Measurements from ENCODE around the gene PCDHGB5. TPM values are rescaled to one million over a fixed set of nuclear protein-coding genes. Genes with fewer than 3 reads are reported as not detected.
"Not testable (repeated sequence)": the region's sequence is repeated elsewhere in the genome, so short reads cannot be mapped to it uniquely, and the experiment has no call there.

PCDHGB5 gene
- total RNA-seq, 2 experiments from 2014 or later, result not detected

DNA sequence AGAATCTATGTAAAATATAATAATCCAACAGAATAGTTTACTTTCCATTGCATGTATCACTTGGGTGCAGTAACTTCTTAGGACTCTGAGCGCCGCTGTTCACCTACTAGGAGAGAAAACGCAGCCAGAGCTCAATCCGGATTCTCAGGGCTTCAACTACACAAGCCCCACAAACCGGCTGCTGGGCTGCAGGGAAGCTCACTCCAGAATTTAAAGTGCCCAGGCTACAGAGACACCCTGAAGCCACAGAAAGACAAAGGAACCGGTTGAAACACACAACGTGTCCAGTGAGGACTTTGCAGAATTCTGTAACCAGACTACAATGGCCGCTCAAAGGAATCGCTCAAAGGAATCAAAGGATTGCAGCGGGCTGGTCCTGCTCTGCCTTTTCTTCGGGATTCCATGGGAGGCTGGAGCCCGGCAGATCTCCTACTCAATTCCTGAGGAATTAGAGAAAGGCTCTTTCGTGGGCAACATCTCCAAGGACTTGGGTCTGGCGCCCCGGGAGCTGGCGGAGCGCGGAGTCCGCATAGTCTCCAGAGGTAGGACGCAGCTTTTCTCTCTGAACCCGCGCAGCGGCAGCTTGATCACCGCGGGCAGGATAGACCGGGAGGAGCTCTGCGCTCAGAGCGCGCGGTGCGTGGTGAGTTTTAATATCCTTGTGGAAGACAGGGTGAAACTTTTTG is 15.2 kb downstream of the PCDHGB5 start, which contains the start of gene PCDHGA10:
Gene PCDHGA10, plus strand, starts transcription at position 134 of the 686 bp plus-strand sequence. Its CDS starts 189 bp downstream, at position 323.
- Mint-ChIP-seq H3K4me3 (peak within 1 kb of the TSS; percentile 80), H3K36me3 (peaks cover 6% of the 10 kb centered on the region), H3K27me3 (peaks cover 66% of the 10 kb centered on the region), H3K27ac (no peak within 1 kb of the TSS), H3K4me1 (peaks cover 4% of the 10 kb centered on the region), H3K9me3 (peaks cover 10% of the 10 kb centered on the region)
- POLR2A ChIA-PET, result no interaction called here
- DNase-seq, result no peak
- ATAC-seq (ENCODE audit: low read depth), result peak; percentile 75

GRCh38 chr5:141413540-141414069 is 15.9 kb downstream of the PCDHGB5 start:
- H3K4me3 Mint-ChIP-seq, result peak overlapping the region; percentile 80
- peaks cover 68% of the 10 kb centered on the region for H3K27me3 Mint-ChIP-seq
- H3K27ac Mint-ChIP-seq, result no peak overlapping the region
- DNase-seq (no peak), ATAC-seq (ENCODE audit: low read depth) (no peak)
- H3K36me3 Mint-ChIP-seq, result peaks cover 8% of the 10 kb centered on the region
- H3K9me3 Mint-ChIP-seq, result peaks cover 15% of the 10 kb centered on the region
- POLR2A ChIA-PET, result no interaction called here
- peaks cover 6% of the 10 kb centered on the region for H3K4me1 Mint-ChIP-seq

DNA sequence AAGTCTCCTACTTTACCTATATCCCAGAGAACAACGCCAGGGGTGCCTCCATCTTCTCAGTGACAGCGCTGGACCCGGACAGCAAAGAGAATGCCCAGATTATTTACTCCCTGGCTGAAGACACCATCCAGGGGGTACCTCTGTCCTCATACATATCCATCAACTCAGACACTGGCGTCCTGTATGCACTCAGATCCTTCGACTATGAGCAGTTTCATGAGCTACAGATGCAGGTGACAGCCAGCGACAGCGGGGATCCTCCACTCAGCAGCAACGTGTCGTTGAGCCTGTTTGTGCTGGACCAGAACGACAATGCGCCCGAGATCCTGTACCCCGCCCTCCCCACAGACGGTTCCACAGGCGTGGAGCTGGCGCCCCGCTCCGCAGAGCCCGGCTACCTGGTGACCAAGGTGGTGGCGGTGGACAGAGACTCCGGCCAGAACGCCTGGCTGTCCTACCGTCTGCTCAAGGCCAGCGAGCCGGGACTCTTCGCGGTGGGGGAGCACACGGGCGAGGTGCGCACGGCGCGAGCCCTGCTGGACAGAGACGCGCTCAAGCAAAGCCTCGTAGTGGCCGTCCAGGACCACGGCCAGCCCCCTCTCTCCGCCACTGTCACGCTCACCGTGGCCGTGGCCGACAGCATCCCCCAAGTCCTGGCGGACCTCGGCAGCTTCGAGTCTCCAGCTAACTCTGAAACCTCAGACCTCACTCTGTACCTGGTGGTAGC is 17.0 kb downstream of the PCDHGB5 start:
- H3K27ac Mint-ChIP-seq, result peak overlapping the region; percentile 37
- H3K4me1 Mint-ChIP-seq; H3K36me3 Mint-ChIP-seq; ATAC-seq (ENCODE audit: low read depth); DNase-seq; POLR2A ChIA-PET: not testable (repeated sequence)
- peaks cover 12% of the 10 kb centered on the region for H3K9me3 Mint-ChIP-seq
- H3K27me3 Mint-ChIP-seq, result peaks cover 66% of the 10 kb centered on the region
- peak overlapping the region; percentile 23 for H3K4me3 Mint-ChIP-seq

GRCh38 chr5:141415275-141415618 is 17.5 kb downstream of the PCDHGB5 start:
- H3K9me3 Mint-ChIP-seq, result peaks cover 14% of the 10 kb centered on the region
- H3K4me1 Mint-ChIP-seq; POLR2A ChIA-PET; H3K27ac Mint-ChIP-seq; H3K36me3 Mint-ChIP-seq; H3K4me3 Mint-ChIP-seq; DNase-seq; ATAC-seq (ENCODE audit: low read depth): not testable (repeated sequence)
- peaks cover 66% of the 10 kb centered on the region for H3K27me3 Mint-ChIP-seq

DNA sequence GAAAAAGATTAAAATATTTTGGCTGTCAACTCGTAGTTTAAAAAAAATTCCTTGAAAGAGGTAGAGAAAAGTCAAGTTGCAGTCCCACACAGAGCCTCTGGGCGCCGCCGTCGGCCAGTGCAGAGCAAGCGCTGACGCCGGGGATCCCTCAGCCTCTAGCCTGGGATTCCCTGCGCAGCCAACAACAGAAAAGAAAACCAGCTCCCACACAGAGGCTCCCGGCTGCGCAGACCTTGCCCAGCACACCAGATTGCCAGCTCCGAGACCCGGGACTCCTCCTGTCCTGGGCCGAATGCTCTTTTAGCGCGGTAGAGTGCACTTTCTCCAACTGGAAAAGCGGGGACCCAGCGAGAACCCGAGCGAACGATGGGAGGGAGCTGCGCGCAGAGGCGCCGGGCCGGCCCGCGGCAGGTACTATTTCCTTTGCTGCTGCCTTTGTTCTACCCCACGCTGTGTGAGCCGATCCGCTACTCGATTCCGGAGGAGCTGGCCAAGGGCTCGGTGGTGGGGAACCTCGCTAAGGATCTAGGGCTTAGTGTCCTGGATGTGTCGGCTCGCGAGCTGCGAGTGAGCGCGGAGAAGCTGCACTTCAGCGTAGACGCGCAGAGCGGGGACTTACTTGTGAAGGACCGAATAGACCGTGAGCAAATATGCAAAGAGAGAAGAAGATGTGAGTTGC is 19.9 kb downstream of the PCDHGB5 start, which contains the start of gene PCDHGB7:
Gene PCDHGB7, plus strand, starts transcription at position 184 of the 679 bp plus-strand sequence. Its CDS starts 183 bp downstream, at position 367.
- Mint-ChIP-seq H3K4me3 (peak within 1 kb of the TSS; percentile 71), H3K27me3 (peaks cover 80% of the 10 kb centered on the region), H3K9me3 (peaks cover 15% of the 10 kb centered on the region), H3K4me1 (peaks cover 18% of the 10 kb centered on the region), H3K27ac (peak within 1 kb of the TSS; percentile 54)
- H3K36me3 Mint-ChIP-seq, DNase-seq, POLR2A ChIA-PET: not testable (repeated sequence)
- ATAC-seq (ENCODE audit: low read depth), result peak; percentile 52

DNA sequence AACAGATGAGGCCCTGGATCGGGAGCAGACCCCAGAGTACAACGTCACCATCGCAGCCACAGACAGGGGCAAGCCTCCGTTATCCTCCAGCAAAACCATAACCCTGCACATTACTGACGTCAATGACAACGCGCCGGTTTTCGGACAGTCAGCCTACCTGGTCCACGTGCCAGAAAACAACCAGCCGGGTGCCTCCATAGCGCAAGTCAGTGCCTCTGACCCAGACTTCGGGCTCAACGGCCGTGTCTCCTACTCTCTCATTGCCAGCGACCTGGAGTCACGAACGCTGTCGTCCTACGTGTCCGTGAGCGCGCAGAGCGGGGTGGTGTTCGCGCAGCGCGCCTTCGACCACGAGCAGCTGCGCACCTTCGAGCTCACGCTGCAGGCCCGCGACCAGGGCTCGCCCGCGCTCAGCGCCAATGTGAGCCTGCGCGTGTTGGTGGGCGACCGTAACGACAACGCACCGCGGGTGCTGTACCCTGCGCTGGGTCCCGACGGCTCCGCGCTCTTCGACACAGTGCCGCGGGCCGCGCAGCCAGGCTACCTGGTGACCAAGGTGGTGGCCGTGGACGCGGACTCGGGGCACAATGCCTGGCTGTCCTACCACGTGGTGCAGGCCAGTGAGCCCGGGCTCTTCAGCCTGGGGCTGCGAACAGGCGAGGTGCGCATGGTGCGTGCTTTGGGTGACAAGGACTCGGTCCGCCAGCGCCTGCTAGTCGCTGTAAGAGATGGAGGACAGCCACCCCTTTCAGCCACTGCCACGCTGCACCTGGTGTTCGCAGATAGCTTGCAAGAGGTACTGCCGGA is 21.5 kb downstream of the PCDHGB5 start:
- Mint-ChIP-seq H3K9me3 (peaks cover 20% of the 10 kb centered on the region), H3K4me3 (peak overlapping the region; percentile 4), H3K4me1 (peaks cover 16% of the 10 kb centered on the region), H3K27me3 (peaks cover 77% of the 10 kb centered on the region), H3K27ac (no peak overlapping the region), H3K36me3 (peaks cover 6% of the 10 kb centered on the region)
- DNase-seq, result no peak
- POLR2A ChIA-PET, result no interaction called here
- ATAC-seq (ENCODE audit: low read depth), result no peak

GRCh38 chr5:141420855-141421488 is 23.2 kb downstream of the PCDHGB5 start, which contains the start of gene PCDHGA11:
Gene PCDHGA11, plus strand, starts transcription at chr5:141421051. Its CDS starts 177 bp downstream, at chr5:141421228.
- ATAC-seq (ENCODE audit: low read depth) (peak; percentile 48), DNase-seq (no peak)
- H3K27me3 Mint-ChIP-seq, result peaks cover 76% of the 10 kb centered on the region
- peaks cover 16% of the 10 kb centered on the region for H3K4me1 Mint-ChIP-seq
- POLR2A ChIA-PET, result interaction anchor here (1.4 kb wide), 1 partner anchor 100 kb away, joined by 5 read pairs; the partner anchor contains the start of gene TAF7
- H3K36me3 Mint-ChIP-seq, result peaks cover 4% of the 10 kb centered on the region
- H3K27ac Mint-ChIP-seq, result peak within 1 kb of the TSS; percentile 34
- H3K9me3 Mint-ChIP-seq, result peaks cover 20% of the 10 kb centered on the region
- peak within 1 kb of the TSS; percentile 81 for H3K4me3 Mint-ChIP-seq

DNA sequence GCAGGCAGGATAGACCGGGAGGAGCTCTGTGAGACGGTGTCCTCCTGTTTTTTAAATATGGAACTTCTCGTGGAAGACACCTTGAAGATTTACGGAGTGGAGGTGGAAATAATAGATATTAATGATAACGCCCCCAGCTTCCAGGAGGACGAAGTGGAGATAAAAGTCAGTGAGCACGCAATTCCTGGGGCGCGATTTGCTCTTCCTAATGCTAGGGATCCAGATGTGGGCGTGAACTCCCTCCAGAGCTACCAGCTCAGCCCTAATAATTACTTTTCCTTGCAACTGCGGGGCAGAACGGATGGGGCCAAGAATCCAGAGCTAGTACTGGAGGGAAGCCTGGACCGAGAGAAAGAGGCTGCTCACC is 23.7 kb downstream of the PCDHGB5 start:
- H3K27ac Mint-ChIP-seq, result no peak overlapping the region
- ATAC-seq (ENCODE audit: low read depth) (no peak), DNase-seq (no peak)
- peaks cover 73% of the 10 kb centered on the region for H3K27me3 Mint-ChIP-seq
- H3K9me3 Mint-ChIP-seq, result peaks cover 20% of the 10 kb centered on the region
- peaks cover 4% of the 10 kb centered on the region for H3K36me3 Mint-ChIP-seq
- peak overlapping the region; percentile 81 for H3K4me3 Mint-ChIP-seq
- POLR2A ChIA-PET, result interaction anchor here (1.4 kb wide), 1 partner anchor 101 kb away, joined by 5 read pairs; the partner anchor contains the start of gene TAF7
- peaks cover 16% of the 10 kb centered on the region for H3K4me1 Mint-ChIP-seq

DNA sequence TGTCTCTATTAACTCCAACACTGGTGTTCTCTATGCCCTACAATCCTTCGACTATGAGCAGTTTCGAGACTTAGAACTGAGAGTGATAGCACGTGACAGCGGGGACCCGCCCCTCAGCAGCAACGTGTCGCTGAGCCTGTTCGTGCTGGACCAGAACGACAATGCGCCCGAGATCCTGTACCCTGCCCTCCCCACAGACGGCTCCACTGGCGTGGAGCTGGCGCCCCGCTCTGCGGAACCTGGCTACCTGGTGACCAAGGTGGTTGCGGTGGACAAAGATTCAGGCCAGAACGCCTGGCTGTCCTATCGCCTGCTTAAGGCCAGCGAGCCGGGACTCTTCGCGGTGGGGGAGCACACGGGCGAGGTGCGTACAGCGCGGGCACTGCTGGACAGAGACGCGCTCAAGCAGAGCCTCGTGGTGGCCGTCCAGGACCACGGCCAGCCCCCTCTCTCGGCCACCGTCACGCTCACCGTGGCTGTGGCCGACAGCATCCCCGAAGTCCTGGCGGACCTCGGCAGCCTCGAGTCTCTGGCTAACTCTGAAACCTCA is 25.1 kb downstream of the PCDHGB5 start:
- peaks cover 4% of the 10 kb centered on the region for H3K36me3 Mint-ChIP-seq
- peaks cover 16% of the 10 kb centered on the region for H3K4me1 Mint-ChIP-seq
- DNase-seq (no peak), ATAC-seq (ENCODE audit: low read depth) (no peak)
- POLR2A ChIA-PET, result no interaction called here
- H3K9me3 Mint-ChIP-seq, result peaks cover 20% of the 10 kb centered on the region
- H3K27ac Mint-ChIP-seq, result no peak overlapping the region
- H3K27me3 Mint-ChIP-seq, result peaks cover 67% of the 10 kb centered on the region
- H3K4me3 Mint-ChIP-seq, result no peak overlapping the region

GRCh38 chr5:141427783-141428426 is 30.2 kb downstream of the PCDHGB5 start:
- H3K36me3 Mint-ChIP-seq, result peaks cover 6% of the 10 kb centered on the region
- ATAC-seq (ENCODE audit: low read depth), result no peak
- no peak overlapping the region for H3K4me3 Mint-ChIP-seq
- H3K9me3 Mint-ChIP-seq, result peaks cover 13% of the 10 kb centered on the region
- H3K27ac Mint-ChIP-seq, result no peak overlapping the region
- no peak for DNase-seq
- peaks cover 43% of the 10 kb centered on the region for H3K27me3 Mint-ChIP-seq
- peaks cover 10% of the 10 kb centered on the region for H3K4me1 Mint-ChIP-seq
- POLR2A ChIA-PET, result no interaction called here

DNA sequence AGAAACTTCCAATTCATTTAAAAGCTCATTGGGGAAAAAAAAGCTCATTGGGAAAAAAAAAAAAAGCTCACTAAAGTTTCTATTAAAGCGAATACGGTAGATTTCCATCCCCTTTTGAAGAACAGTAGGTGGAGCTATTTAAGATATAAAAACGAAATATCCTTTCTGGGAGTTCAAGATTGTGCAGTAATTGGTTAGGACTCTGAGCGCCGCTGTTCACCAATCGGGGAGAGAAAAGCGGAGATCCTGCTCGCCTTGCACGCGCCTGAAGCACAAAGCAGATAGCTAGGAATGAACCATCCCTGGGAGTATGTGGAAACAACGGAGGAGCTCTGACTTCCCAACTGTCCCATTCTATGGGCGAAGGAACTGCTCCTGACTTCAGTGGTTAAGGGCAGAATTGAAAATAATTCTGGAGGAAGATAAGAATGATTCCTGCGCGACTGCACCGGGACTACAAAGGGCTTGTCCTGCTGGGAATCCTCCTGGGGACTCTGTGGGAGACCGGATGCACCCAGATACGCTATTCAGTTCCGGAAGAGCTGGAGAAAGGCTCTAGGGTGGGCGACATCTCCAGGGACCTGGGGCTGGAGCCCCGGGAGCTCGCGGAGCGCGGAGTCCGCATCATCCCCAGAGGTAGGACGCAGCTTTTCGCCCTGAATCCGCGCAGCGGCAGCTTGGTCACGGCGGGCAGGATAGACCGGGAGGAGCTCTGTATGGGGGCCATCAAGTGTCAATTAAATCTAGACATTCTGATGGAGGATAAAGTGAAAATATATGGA is 32.8 kb downstream of the PCDHGB5 start, which contains the start of gene PCDHGA12:
Gene PCDHGA12, plus strand, starts transcription at position 176 of the 782 bp plus-strand sequence. Its CDS starts 253 bp downstream, at position 429.
- POLR2A ChIA-PET, result interaction anchor here (0.6 to 0.7 kb wide), 2 partner anchors 15 to 110 kb away, joined by 3 to 4 read pairs; partner anchors contain the start of gene TAF7
- Mint-ChIP-seq H3K27me3 (peaks cover 37% of the 10 kb centered on the region), H3K27ac (peak within 1 kb of the TSS; percentile 62), H3K36me3 (peaks cover 8% of the 10 kb centered on the region), H3K9me3 (peaks cover 8% of the 10 kb centered on the region), H3K4me3 (peak within 1 kb of the TSS; percentile 62), H3K4me1 (peaks cover 10% of the 10 kb centered on the region)
- DNase-seq (no peak), ATAC-seq (ENCODE audit: low read depth) (no peak)
